ENCODE results near the gene GSTM2.

GRCh38 chr1:109627692-109628399, 40.0 kb upstream of the GSTM2 start:
- no peak for TF ChIP-seq ESRRG (CRISPR knock-in tag; IDR thresholded peaks at IDR 0.05)
- no peak for TF ChIP-seq ARNTL (CRISPR knock-in tag; IDR thresholded peaks at IDR 0.05; ENCODE audit: borderline replicate concordance, low read depth)
- TF ChIP-seq ISL1 (CRISPR knock-in tag; IDR thresholded peaks at IDR 0.05), result no peak
- no peak for TF ChIP-seq TOX (CRISPR knock-in tag; IDR thresholded peaks at IDR 0.05; ENCODE audit: borderline replicate concordance)

Measured in SK-N-SH treated with all-trans-retinoic acid at 6 μM for 48 hours (cell line).